Kidney epithelial cell (primary cell): ENCODE measurements around the gene FKBP8. TPM values are rescaled to one million over a fixed set of nuclear protein-coding genes. Genes with fewer than 3 reads are reported as not detected.
A peak's percentile ranks its signal among the peaks of the same experiment; 100 is the strongest.

Source experiments
- DNase-seq: peaks from one replicate; pipeline ENCODE4 v3.0.0-alpha.2; 2010; ENCODE audit warnings: low read depth
- H3K27me3 ChIP-seq: 2 replicates; pipeline ENCODE4 v1.6.0; 2011; ENCODE audit warnings: low read length; ENCODE audit not compliant: control insufficient read depth, insufficient read depth
- H3K36me3 ChIP-seq: 2 replicates; pipeline ENCODE4 v1.5.1; 2011; ENCODE audit warnings: low read length; ENCODE audit not compliant: control insufficient read depth, insufficient read depth
- H3K4me3 ChIP-seq: 2 replicates; pipeline ENCODE4 v1.5.1; 2011; ENCODE audit warnings: low read depth, mild to moderate bottlenecking, control low read depth, low read length
- total RNA-seq: library from RNA; depleted of rRNA; stranded (reverse); fragments of >200 nt; gene quantifications from 2 replicates; pipeline ENCODE4 v1.2.3, GENCODE V29; 2015
- TF ChIP-seq, protein P1 (sequence below): IDR thresholded peaks from 2 replicates; pipeline ENCODE4 v1.5.1; 2011; ENCODE audit warnings: mild to moderate bottlenecking, moderate library complexity, low read length, control low read depth, inconsistent platforms; ENCODE audit not compliant: insufficient read depth, poor library complexity, severe bottlenecking

The FKBP8 gene
- total RNA-seq, 1 donor from 2014 or later = 253 TPM

DNA sequence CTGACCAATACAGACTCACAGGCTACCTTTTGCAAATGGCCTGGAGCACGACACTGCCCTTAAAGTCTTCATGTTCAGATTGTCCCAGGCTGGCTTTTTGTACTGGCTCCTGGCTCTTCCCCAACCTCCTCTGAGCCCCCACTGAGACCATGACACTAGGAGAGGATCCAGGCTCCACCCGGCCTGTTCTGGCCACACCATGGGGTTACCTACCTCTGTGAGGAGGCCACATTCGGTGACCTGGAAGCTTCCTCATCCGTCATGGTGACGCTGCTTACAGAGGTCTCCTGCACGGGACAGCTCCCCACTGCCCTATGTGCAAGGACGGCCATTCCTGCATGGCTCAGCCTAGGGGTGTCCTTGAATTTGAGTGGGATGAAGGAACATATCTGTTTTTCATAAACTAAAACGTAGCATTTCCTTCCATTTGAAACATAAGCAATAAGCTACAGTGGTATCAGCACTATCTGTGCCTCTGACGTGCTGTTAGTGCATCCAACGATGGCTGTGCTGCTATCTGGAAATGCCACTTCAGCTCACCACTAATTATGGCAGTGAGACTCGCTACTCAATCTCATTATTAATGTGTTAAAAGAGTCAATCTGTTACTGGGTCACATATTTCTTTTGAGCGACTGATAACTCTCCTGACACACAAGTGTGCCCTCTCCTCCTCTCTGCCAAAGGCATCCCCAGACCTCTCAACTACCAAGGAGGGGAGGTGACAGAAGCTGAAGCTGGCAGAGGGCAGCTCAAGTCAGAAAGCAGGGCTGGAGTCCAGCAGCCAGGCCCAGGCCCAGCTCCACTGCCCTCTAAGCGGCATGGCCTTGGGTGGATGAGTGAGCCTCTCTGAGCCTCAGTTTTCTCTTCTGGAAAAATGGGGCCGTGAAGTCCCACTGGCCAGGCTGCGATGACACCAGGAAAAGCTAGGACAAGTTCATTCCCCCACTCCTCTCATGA, 51.1 kb downstream of the FKBP8 start:
- Histone ChIP-seq H3K4me3 (no peak overlapping the region), H3K27me3 (no peaks in the 10 kb centered on the region), H3K36me3 (no peaks in the 10 kb centered on the region)
- TF ChIP-seq, protein P1, sequence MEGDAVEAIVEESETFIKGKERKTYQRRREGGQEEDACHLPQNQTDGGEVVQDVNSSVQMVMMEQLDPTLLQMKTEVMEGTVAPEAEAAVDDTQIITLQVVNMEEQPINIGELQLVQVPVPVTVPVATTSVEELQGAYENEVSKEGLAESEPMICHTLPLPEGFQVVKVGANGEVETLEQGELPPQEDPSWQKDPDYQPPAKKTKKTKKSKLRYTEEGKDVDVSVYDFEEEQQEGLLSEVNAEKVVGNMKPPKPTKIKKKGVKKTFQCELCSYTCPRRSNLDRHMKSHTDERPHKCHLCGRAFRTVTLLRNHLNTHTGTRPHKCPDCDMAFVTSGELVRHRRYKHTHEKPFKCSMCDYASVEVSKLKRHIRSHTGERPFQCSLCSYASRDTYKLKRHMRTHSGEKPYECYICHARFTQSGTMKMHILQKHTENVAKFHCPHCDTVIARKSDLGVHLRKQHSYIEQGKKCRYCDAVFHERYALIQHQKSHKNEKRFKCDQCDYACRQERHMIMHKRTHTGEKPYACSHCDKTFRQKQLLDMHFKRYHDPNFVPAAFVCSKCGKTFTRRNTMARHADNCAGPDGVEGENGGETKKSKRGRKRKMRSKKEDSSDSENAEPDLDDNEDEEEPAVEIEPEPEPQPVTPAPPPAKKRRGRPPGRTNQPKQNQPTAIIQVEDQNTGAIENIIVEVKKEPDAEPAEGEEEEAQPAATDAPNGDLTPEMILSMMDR = no peak
- DNase-seq = no peak

DNA sequence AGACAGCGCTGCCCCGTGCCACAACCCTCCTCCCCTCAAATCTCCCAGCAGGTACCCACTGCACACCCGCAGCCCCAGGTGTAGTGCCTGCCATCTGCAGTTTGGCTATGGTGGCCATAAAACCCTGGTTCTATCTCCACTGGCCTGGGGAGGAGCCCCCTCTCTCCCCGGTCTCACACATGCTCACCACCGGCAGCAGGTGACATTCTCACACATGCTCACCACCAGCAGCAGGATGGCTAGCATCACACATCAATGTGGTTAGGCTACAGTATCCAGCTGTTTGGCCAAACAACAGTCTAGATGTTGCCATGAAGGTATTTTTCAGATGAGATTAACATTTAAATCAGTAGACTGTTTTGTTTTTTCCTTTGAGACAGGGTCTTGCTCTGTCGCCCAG, 52.6 kb downstream of the FKBP8 start:
- no peak overlapping the region for H3K4me3 ChIP-seq
- TF ChIP-seq, protein P1 = no peak
- no peak for DNase-seq
- H3K27me3 ChIP-seq = no peaks in the 10 kb centered on the region
- no peaks in the 10 kb centered on the region for H3K36me3 ChIP-seq

DNA sequence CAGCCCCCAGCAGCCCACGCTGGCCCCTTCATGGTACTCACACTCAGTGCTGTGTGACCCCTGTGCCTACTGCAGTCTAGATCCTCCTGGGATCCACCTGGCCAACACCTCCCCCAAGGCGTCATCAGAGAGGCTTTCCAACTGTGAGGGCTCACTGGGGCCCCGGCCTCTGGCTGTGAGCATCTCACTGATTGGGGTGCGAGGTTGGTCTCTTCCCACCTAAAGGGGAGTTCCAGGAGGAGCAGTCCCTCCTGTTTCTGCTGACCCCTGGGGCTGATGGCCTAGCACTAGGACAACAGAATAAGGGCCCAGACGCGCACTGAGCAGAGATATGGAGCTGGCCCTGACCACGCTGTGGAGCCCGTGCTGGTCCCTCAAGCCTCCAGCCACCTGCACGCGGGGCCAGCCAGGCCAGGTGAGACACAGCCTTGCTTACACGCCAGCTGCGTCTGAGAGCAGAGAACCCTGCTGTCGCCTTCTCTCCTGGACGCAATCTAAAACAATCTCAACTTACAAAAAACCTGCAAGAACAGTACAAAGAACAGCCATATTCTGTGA, 53.7 kb downstream of the FKBP8 start:
- no peaks in the 10 kb centered on the region for H3K27me3 ChIP-seq
- TF ChIP-seq, protein P1 = no peak
- H3K4me3 ChIP-seq = no peak overlapping the region
- DNase-seq = no peak
- no peaks in the 10 kb centered on the region for H3K36me3 ChIP-seq

DNA sequence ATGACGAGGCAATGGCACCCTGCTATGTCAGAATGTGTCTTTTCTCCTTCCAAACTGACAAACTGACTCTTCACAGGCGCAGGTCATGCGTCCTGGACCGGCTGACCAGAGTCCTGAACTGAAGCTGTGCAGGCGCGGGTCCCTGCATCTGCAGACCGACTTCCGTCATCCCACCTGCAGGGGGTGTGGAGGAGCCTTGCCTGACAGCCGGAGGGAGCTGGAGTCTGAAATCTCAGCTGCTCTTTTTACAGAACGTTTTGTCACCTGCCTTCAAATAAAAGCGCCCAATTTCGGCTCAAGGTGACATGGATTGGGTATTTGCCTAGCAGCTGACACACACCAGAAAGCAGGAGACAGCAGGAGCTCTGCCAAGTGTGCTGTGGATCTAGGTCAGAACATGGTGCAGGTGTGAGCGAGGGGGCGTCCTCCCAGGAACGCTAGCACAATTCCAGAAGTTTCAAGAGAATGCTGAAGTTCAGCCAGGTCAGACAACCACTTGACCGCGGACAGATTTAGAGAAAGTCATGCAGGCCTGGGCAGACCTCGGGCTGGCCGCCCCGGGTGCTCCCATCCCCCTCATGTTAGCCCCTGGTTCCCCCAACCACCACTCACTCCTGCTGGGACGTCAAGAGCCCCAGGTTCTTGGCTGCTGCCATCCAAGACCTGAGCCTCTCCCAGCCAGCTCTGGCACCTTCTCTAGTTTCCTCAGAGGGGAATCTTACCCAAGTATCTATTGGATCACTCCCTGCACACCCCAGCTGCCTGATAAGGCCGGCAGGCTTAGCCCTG, 54.3 kb downstream of the FKBP8 start:
- no peaks in the 10 kb centered on the region for H3K36me3 ChIP-seq

DNA sequence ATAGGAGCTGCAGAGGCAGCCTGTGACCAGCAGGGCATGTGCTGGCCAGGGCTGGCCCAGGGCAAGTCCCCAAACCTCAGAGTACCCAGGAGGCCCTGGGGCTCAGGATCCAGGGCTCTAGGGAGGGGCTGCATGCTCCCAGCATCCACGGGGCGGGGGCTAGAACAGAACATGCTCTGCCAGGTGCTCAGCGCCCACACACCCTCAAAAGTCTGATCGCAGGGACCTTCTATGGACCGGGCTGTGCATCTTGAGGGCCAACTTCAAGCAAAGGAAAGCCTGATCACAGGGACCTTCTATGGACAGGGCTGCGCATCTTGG, 55.0 kb downstream of the FKBP8 start:
- H3K27me3 ChIP-seq = no peaks in the 10 kb centered on the region
- TF ChIP-seq, protein P1 = peak; percentile 45
- no peaks in the 10 kb centered on the region for H3K36me3 ChIP-seq
- H3K4me3 ChIP-seq = no peak overlapping the region
- no peak for DNase-seq

More for the DNA sequence above, 54.3 kb downstream of the FKBP8 start:
- Histone ChIP-seq H3K4me3 (no peak overlapping the region), H3K27me3 (no peaks in the 10 kb centered on the region)
- no peak for DNase-seq
- TF ChIP-seq, protein P1 = peak; percentile 61
